ENCODE measurements around the gene STIM1.

Gene STIM1

GRCh38 chr11:3954448-3955298 is 99.2 kb downstream of the STIM1 start:
- DNase-seq, result no peak

GRCh38 chr11:3955299-3955665 is 99.8 kb downstream of the STIM1 start:
- no peak for DNase-seq

- DNase-seq, result no peak
Observed at GRCh38 chr11:3956038-3956437, 100.6 kb downstream of the STIM1 start.

- no peak for DNase-seq
Observed at GRCh38 chr11:3956748-3957147, 101.3 kb downstream of the STIM1 start.

GRCh38 chr11:3957437-3957836 is 102.0 kb downstream of the STIM1 start:
- no peak for DNase-seq

GRCh38 chr11:3958281-3958680 is 102.8 kb downstream of the STIM1 start:
- DNase-seq, result no peak

- no peak for DNase-seq
Observed at GRCh38 chr11:3959015-3959902, 103.8 kb downstream of the STIM1 start.

- no peak for DNase-seq
Observed at GRCh38 chr11:3959903-3960265, 104.4 kb downstream of the STIM1 start.

- DNase-seq, result no peak
Observed at GRCh38 chr11:3962406-3962840, 107.0 kb downstream of the STIM1 start.

GRCh38 chr11:3964056-3964455 is 108.6 kb downstream of the STIM1 start:
- DNase-seq, result no peak

- no peak for DNase-seq
Observed at GRCh38 chr11:3964935-3965604, 109.6 kb downstream of the STIM1 start.

- no peak for DNase-seq
Observed at GRCh38 chr11:3967695-3968094, 112.2 kb downstream of the STIM1 start.

- DNase-seq, result no peak
Observed at GRCh38 chr11:3969200-3969599, 113.7 kb downstream of the STIM1 start.

GRCh38 chr11:3969613-3970012 is 114.1 kb downstream of the STIM1 start:
- peak in 1 of 2 experiments; percentile 32 for DNase-seq

GRCh38 chr11:3970108-3970507 is 114.6 kb downstream of the STIM1 start:
- DNase-seq, result peak in 1 of 2 experiments; percentile 38

GRCh38 chr11:3971756-3972404 is 116.4 kb downstream of the STIM1 start:
- no peak for DNase-seq

- no peak for DNase-seq
Observed at GRCh38 chr11:3972431-3972830, 117.0 kb downstream of the STIM1 start.

- DNase-seq, result no peak
Observed at GRCh38 chr11:3977078-3977477, 121.6 kb downstream of the STIM1 start.

GRCh38 chr11:3981084-3981633 is 125.7 kb downstream of the STIM1 start:
- no peak for DNase-seq

- DNase-seq, result no peak
Observed at GRCh38 chr11:3982431-3982830, 127.0 kb downstream of the STIM1 start.

- no peak for DNase-seq
Observed at GRCh38 chr11:3983101-3983500, 127.6 kb downstream of the STIM1 start.

GRCh38 chr11:3984896-3985295 is 129.4 kb downstream of the STIM1 start:
- DNase-seq, result peak; percentile 39 to 58

- no peak for DNase-seq
Observed at GRCh38 chr11:3985631-3986030, 130.2 kb downstream of the STIM1 start.

Data from activated CD4-positive, alpha-beta T cell treated with anti-CD3 and anti-CD28 coated beads, Interleukin-2, amount 50 U/mL, for 48 hours (primary cell).